Spleen (tissue), 7 donors: ENCODE results near the gene PRKX.

Experiments used
- POLR2A ChIP-seq, 3 donors: fragments of 450-650 bp; IDR thresholded peaks; one replicate each; pipeline ENCODE4 v1.5.1; 2017; ENCODE audit warnings: antibody characterized with exemption in 3 of 3, mild to moderate bottlenecking in 1 of 3
- POLR2AphosphoS5 ChIP-seq, 3 donors: sonication (generic); formaldehyde crosslinking; IDR thresholded peaks; one replicate each; pipeline ENCODE4 v1.5.1; 2017; ENCODE audit warnings: antibody characterized with exemption in 3 of 3
- TF ChIP-seq, protein P1 (sequence below), 11 experiments: fragments of 200-600 bp in 7 of 11; fragments of 450-650 bp in 4 of 11; sonication (generic) in 4 of 11; IDR thresholded peaks in 8 of 11; conservative IDR thresholded peaks in 3 of 11; 1 replicate in 7 of 11; 2 replicates in 4 of 11; pipeline versions ENCODE4 v1.4.0 to v1.8.0; 2016 to 2021; ENCODE audit warnings: antibody characterized with exemption in 11 of 11, inconsistent platforms in 4 of 11, mild to moderate bottlenecking in 1 of 11
- donor health status: DM: no; HTN: no; CAD: no; lungs with moderate emphysema.
- donor health status: DM: no; HTN: no; CAD: no.
- donor health status: DM: no; HTN: no; CAD: no.

DNA sequence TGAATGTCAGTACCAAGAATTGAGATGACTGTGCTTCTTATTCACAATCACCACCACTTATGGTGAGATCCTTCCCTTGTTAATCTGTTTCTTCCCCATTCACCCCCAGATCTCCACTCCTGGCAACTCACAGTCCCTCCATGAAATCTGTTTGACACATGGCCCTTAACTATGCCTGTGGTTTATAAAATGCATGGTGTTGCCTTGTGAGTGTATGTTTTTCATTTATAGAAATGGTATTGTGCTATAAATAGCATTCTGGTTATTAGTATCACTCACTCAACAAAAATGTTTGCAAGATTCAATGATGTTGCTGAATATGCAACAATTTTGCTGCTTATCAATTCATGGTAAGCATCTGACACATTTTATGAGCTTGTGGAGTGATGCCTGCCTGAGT, 131.0 kb downstream of the PRKX start:
- TF ChIP-seq, protein P1, sequence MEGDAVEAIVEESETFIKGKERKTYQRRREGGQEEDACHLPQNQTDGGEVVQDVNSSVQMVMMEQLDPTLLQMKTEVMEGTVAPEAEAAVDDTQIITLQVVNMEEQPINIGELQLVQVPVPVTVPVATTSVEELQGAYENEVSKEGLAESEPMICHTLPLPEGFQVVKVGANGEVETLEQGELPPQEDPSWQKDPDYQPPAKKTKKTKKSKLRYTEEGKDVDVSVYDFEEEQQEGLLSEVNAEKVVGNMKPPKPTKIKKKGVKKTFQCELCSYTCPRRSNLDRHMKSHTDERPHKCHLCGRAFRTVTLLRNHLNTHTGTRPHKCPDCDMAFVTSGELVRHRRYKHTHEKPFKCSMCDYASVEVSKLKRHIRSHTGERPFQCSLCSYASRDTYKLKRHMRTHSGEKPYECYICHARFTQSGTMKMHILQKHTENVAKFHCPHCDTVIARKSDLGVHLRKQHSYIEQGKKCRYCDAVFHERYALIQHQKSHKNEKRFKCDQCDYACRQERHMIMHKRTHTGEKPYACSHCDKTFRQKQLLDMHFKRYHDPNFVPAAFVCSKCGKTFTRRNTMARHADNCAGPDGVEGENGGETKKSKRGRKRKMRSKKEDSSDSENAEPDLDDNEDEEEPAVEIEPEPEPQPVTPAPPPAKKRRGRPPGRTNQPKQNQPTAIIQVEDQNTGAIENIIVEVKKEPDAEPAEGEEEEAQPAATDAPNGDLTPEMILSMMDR (IDR thresholded peaks at IDR 0.05 in 8 of 11, conservative IDR thresholded peaks at IDR 0.05 in 3 of 11): no peak
- TF ChIP-seq POLR2AphosphoS5 (IDR thresholded peaks at IDR 0.05) (no peak), POLR2A (IDR thresholded peaks at IDR 0.05) (no peak)
